ENCODE data around the gene MIPOL1. TPM values are rescaled to one million over a fixed set of nuclear protein-coding genes. Genes with fewer than 3 reads are reported as not detected.
A peak's percentile ranks its signal among the peaks of the same experiment; 100 is the strongest.

Gene MIPOL1
- total and polyA plus RNA-seq, 2 experiments from 2014 or later: 5.7 to 5.9 TPM

GRCh38 chr14:37591941-37592481, 394.3 kb downstream of the MIPOL1 start:
- Histone ChIP-seq H3F3A (ENCODE audit: insufficient read depth) (no peaks in the 10 kb centered on the region), H4K20me1 (ENCODE audit: insufficient read depth) (no peaks in the 10 kb centered on the region), H2AFZ (no peak overlapping the region), H3K9me2 (ENCODE audit: insufficient read depth) (no peaks in the 10 kb centered on the region), H3K4me2 (ENCODE audit: unreplicated experiment) (no peak overlapping the region), H3K4me3 (no peak overlapping the region), H3K9ac (no peak overlapping the region), H3K27me3 (replicated peaks; ENCODE audit: insufficient read depth) (peaks cover 74% of the 10 kb centered on the region), H3K27ac (no peak overlapping the region), H3K4me1 (ENCODE audit: insufficient read depth) (peaks cover 5% of the 10 kb centered on the region; the same call in 1 of the 2 replicates), H3K36me3 (ENCODE audit: low read depth) (no peaks in the 10 kb centered on the region), H3K9me3 (ENCODE audit: low read depth) (no peaks in the 10 kb centered on the region), H3K79me2 (ENCODE audit: insufficient read depth) (no peaks in the 10 kb centered on the region)
- in situ Hi-C loops (cut with MboI): no loop called here
- TF ChIP-seq EZH2 (IDR thresholded peaks at IDR 0.05; ENCODE audit: insufficient read depth, poor library complexity, severe bottlenecking) (peak; percentile 83), EZH2phosphoT487 (IDR thresholded peaks at IDR 0.05; ENCODE audit: insufficient read depth, low read depth) (no peak)
- WGBS, 2 experiments (ENCODE audit: low coverage in 1 of 2, low lambda C conversion rate in 2 of 2, missing lambda C conversion rate in 2 of 2): 11 to 15% methylated on average over 45 to 57 of the region's 58 CpGs
- DNase-seq: no peak

GRCh38 chr14:37592482-37593408, 395.0 kb downstream of the MIPOL1 start:
- TF ChIP-seq EZH2phosphoT487 (IDR thresholded peaks at IDR 0.05; ENCODE audit: insufficient read depth, low read depth) (no peak), EZH2 (IDR thresholded peaks at IDR 0.05; ENCODE audit: insufficient read depth, poor library complexity, severe bottlenecking) (no peak)
- no peak overlapping the region for H3K4me2 ChIP-seq (ENCODE audit: unreplicated experiment)
- no peaks in the 10 kb centered on the region for H3K36me3 ChIP-seq (ENCODE audit: low read depth)
- H3K27ac ChIP-seq: no peak overlapping the region
- in situ Hi-C loops (cut with MboI): no loop called here
- H4K20me1 ChIP-seq (ENCODE audit: insufficient read depth): no peaks in the 10 kb centered on the region
- no peak overlapping the region for H3K9ac ChIP-seq
- no peaks in the 10 kb centered on the region for H3F3A ChIP-seq (ENCODE audit: insufficient read depth)
- peaks cover 5% of the 10 kb centered on the region; the same call in 1 of the 2 replicates for H3K4me1 ChIP-seq (ENCODE audit: insufficient read depth)
- H3K9me2 ChIP-seq (ENCODE audit: insufficient read depth): no peaks in the 10 kb centered on the region
- peaks cover 74% of the 10 kb centered on the region for H3K27me3 ChIP-seq (replicated peaks; ENCODE audit: insufficient read depth)
- no peak for DNase-seq
- no peak overlapping the region for H3K4me3 ChIP-seq
- H3K9me3 ChIP-seq (ENCODE audit: low read depth): no peaks in the 10 kb centered on the region
- H3K79me2 ChIP-seq (ENCODE audit: insufficient read depth): no peaks in the 10 kb centered on the region
- 16 to 17% methylated on average over 38 to 42 of the region's 42 CpGs for WGBS, 2 experiments (ENCODE audit: low coverage in 1 of 2, low lambda C conversion rate in 2 of 2, missing lambda C conversion rate in 2 of 2)
- H2AFZ ChIP-seq: no peak overlapping the region

- Histone ChIP-seq H3F3A (ENCODE audit: insufficient read depth) (no peaks in the 10 kb centered on the region), H3K27ac (no peak overlapping the region), H3K4me2 (ENCODE audit: unreplicated experiment) (peak overlapping the region; percentile 83), H3K79me2 (ENCODE audit: insufficient read depth) (no peaks in the 10 kb centered on the region), H4K20me1 (ENCODE audit: insufficient read depth) (no peaks in the 10 kb centered on the region), H3K27me3 (replicated peaks; ENCODE audit: insufficient read depth) (peaks cover 74% of the 10 kb centered on the region), H3K9me3 (ENCODE audit: low read depth) (no peaks in the 10 kb centered on the region), H3K9me2 (ENCODE audit: insufficient read depth) (no peaks in the 10 kb centered on the region), H3K4me1 (ENCODE audit: insufficient read depth) (peaks cover 5% of the 10 kb centered on the region; the same call in 1 of the 2 replicates), H2AFZ (no peak overlapping the region), H3K36me3 (ENCODE audit: low read depth) (no peaks in the 10 kb centered on the region), H3K9ac (no peak overlapping the region), H3K4me3 (peak overlapping the region; percentile 85)
- no peak for TF ChIP-seq EZH2phosphoT487 (IDR thresholded peaks at IDR 0.05; ENCODE audit: insufficient read depth, low read depth)
- no peak for TF ChIP-seq EZH2 (IDR thresholded peaks at IDR 0.05; ENCODE audit: insufficient read depth, poor library complexity, severe bottlenecking)
- in situ Hi-C loops (cut with MboI): no loop called here
- 18 to 21% methylated on average over 14 of the region's 14 CpGs for WGBS, 2 experiments (ENCODE audit: low coverage in 1 of 2, low lambda C conversion rate in 2 of 2, missing lambda C conversion rate in 2 of 2)
- DNase-seq: no peak
Measured at GRCh38 chr14:37593511-37594237, 395.9 kb downstream of the MIPOL1 start.

GRCh38 chr14:37594238-37594970, 396.7 kb downstream of the MIPOL1 start:
- H3K79me2 ChIP-seq (ENCODE audit: insufficient read depth): no peaks in the 10 kb centered on the region
- no peak for TF ChIP-seq EZH2phosphoT487 (IDR thresholded peaks at IDR 0.05; ENCODE audit: insufficient read depth, low read depth)
- TF ChIP-seq EZH2 (IDR thresholded peaks at IDR 0.05; ENCODE audit: insufficient read depth, poor library complexity, severe bottlenecking): no peak
- H3K4me2 ChIP-seq (ENCODE audit: unreplicated experiment): peak overlapping the region; percentile 83
- H3K4me1 ChIP-seq (ENCODE audit: insufficient read depth): peaks cover 5% of the 10 kb centered on the region; the same call in 1 of the 2 replicates
- no peaks in the 10 kb centered on the region for H4K20me1 ChIP-seq (ENCODE audit: insufficient read depth)
- H3K9me2 ChIP-seq (ENCODE audit: insufficient read depth): no peaks in the 10 kb centered on the region
- in situ Hi-C loops (cut with MboI): no loop called here
- H3K27ac ChIP-seq: no peak overlapping the region
- H3K9me3 ChIP-seq (ENCODE audit: low read depth): no peaks in the 10 kb centered on the region
- no peaks in the 10 kb centered on the region for H3K36me3 ChIP-seq (ENCODE audit: low read depth)
- peaks cover 74% of the 10 kb centered on the region for H3K27me3 ChIP-seq (replicated peaks; ENCODE audit: insufficient read depth)
- 1 to 2% methylated on average over 49 to 56 of the region's 56 CpGs for WGBS, 2 experiments (ENCODE audit: low coverage in 1 of 2, low lambda C conversion rate in 2 of 2, missing lambda C conversion rate in 2 of 2)
- peak overlapping the region; percentile 85 for H3K4me3 ChIP-seq
- H2AFZ ChIP-seq: peak overlapping the region; percentile 91
- H3F3A ChIP-seq (ENCODE audit: insufficient read depth): no peaks in the 10 kb centered on the region
- H3K9ac ChIP-seq: no peak overlapping the region
- peak; percentile 82 for DNase-seq
